GM12878 (cell line): ENCODE data around the gene SIDT2. TPM values are rescaled to one million over a fixed set of nuclear protein-coding genes. Genes with fewer than 3 reads are reported as not detected.
A peak's percentile ranks its signal among the peaks of the same experiment; 100 is the strongest.

ENCODE experiments used
- ASH2L ChIP-seq: fragments of 300-600, 200-600 bp; sonication (generic); IDR thresholded peaks from 2 replicates; pipeline ENCODE4 v1.6.1; 2017; ENCODE audit warnings: low read depth, mild to moderate bottlenecking, borderline replicate concordance
- CBFB ChIP-seq: IDR thresholded peaks from 2 replicates; pipeline ENCODE4 v1.6.1; 2016; ENCODE audit warnings: antibody characterized with exemption, low read depth
- CBX3 ChIP-seq: fragments of 200-600 bp; sonication (generic); IDR thresholded peaks from 2 replicates; pipeline ENCODE4 v1.6.1; 2016; ENCODE audit warnings: low read depth, borderline replicate concordance
- CEBPB ChIP-seq, 2 experiments: fragments of 150-350 bp in 1 of 2; IDR thresholded peaks; 2 replicates each; pipeline ENCODE4 v1.6.1; 2012 to 2014; ENCODE audit warnings: low read depth in 2 of 2, low read length in 2 of 2, borderline replicate concordance in 1 of 2, inconsistent platforms in 1 of 2
- E4F1 ChIP-seq: fragments of 450-650 bp; IDR thresholded peaks from 2 replicates; pipeline ENCODE4 v1.6.1; 2018; ENCODE audit warnings: borderline replicate concordance, mild to moderate bottlenecking; ENCODE audit not compliant: partially characterized antibody
- IRF3 ChIP-seq: fragments of 450-650 bp; IDR thresholded peaks from 2 replicates; pipeline ENCODE4 v1.6.1; 2014; ENCODE audit warnings: mild to moderate bottlenecking
- LARP7 ChIP-seq: fragments of 450-650 bp; IDR thresholded peaks from 2 replicates; pipeline ENCODE4 v1.6.1; 2017; ENCODE audit warnings: mild to moderate bottlenecking
- MTA2 ChIP-seq: fragments of 450-650 bp; IDR thresholded peaks from 2 replicates; pipeline ENCODE4 v1.6.1; 2016; ENCODE audit warnings: low read depth, mild to moderate bottlenecking, moderate library complexity
- NKRF ChIP-seq: fragments of 450-650 bp; conservative IDR thresholded peaks from 2 replicates; pipeline ENCODE4 v1.6.1; 2017; ENCODE audit warnings: mild to moderate bottlenecking, moderate library complexity
- POLR2AphosphoS5 ChIP-seq: IDR thresholded peaks from 2 replicates; pipeline ENCODE4 v1.6.1; 2011; ENCODE audit warnings: mild to moderate bottlenecking, low read length, inconsistent platforms
- RAD51 ChIP-seq: fragments of 450-650 bp; IDR thresholded peaks from 2 replicates; pipeline ENCODE4 v1.6.1; 2016; ENCODE audit warnings: moderate library complexity, mild to moderate bottlenecking, inconsistent platforms
- SMAD1 ChIP-seq: fragments of 450-650 bp; IDR thresholded peaks from 2 replicates; pipeline ENCODE4 v1.6.1; 2018; ENCODE audit warnings: mild to moderate bottlenecking, low read depth; ENCODE audit not compliant: partially characterized antibody
- SMARCA5 ChIP-seq: fragments of 450-650 bp; IDR thresholded peaks from 2 replicates; pipeline ENCODE4 v1.6.1; 2017; ENCODE audit warnings: mild to moderate bottlenecking
- SMC3 ChIP-seq: IDR thresholded peaks from 2 replicates; pipeline ENCODE4 v1.6.1; 2011; ENCODE audit warnings: low read length, improper control_type of control experiment, borderline replicate concordance
- SPI1 ChIP-seq: IDR thresholded peaks from 2 replicates; pipeline ENCODE4 v1.6.1; 2011; ENCODE audit warnings: low read depth, mild to moderate bottlenecking, low read length, moderate library complexity, borderline replicate concordance; ENCODE audit not compliant: insufficient read depth
- TARDBP ChIP-seq: IDR thresholded peaks from 2 replicates; pipeline ENCODE4 v1.6.1; 2016; ENCODE audit warnings: borderline replicate concordance
- TBL1XR1 ChIP-seq: IDR thresholded peaks from 2 replicates; pipeline ENCODE4 v1.6.1; 2012; ENCODE audit warnings: low read depth, low read length, improper control_type of control experiment
- TCF3 ChIP-seq: IDR thresholded peaks from 2 replicates; pipeline ENCODE4 v1.6.1; 2012; ENCODE audit warnings: low read depth, mild to moderate bottlenecking, low read length, borderline replicate concordance; ENCODE audit not compliant: insufficient read depth
- ZNF217 ChIP-seq: fragments of 450-650 bp; IDR thresholded peaks from 2 replicates; pipeline ENCODE4 v1.6.1; 2017; ENCODE audit warnings: antibody characterized with exemption, mild to moderate bottlenecking
- polyA plus RNA-seq, 11 experiments: library from polyadenylated mRNA; depleted of rRNA in 4 of 11; unstranded in 6 of 11; stranded (reverse) in 5 of 11; fragments of >200 nt; fragmentation: Nextera tagmentation in 4 of 11; fragmentation: Illumina TruSeq in 1 of 11; extraction: Ambion mirVana in 4 of 11; extraction: Trizol in 1 of 11; gene quantifications; 1 replicate in 1 of 11; 2 replicates in 10 of 11; pipeline versions ENCODE4 v1.2.1 to v1.2.3, GENCODE V29; 2011 to 2016; ENCODE audit warnings: inconsistent platforms in 2 of 11, missing spikeins in 2 of 11, low read depth in 1 of 11
- total RNA-seq, 4 experiments: library from RNA; depleted of rRNA in 3 of 4; stranded (reverse); fragments of >200 nt in 3 of 4; fragmentation: Illumina TruSeq in 1 of 4; extraction: Trizol in 1 of 4; gene quantifications; 2 replicates each; pipeline versions ENCODE4 v1.2.1 to v1.2.3, GENCODE V29; 2013 to 2021
- TF ChIP-seq, protein P1 (sequence below): IDR thresholded peaks from 2 replicates; pipeline ENCODE4 v1.6.1; 2011; ENCODE audit warnings: low read depth, low read length, improper control_type of control experiment, borderline replicate concordance
- TF ChIP-seq, protein P2 (sequence below): IDR thresholded peaks from 2 replicates; pipeline ENCODE4 v1.6.1; 2011; ENCODE audit warnings: mild to moderate bottlenecking, low read depth, low read length, moderate library complexity; ENCODE audit not compliant: insufficient replicate concordance

Gene SIDT2
- total and polyA plus RNA-seq, 10 of the 15 experiments (the other 5 are each of a cell fraction or from before 2014, with no cell fraction given): 4.9 to 23.9 (median 10.3) TPM

- TF ChIP-seq POLR2AphosphoS5 (peak; percentile 43; the same call in 1 of the 2 replicates), E4F1 (no peak), IRF3 (no peak), LARP7 (peak; percentile 40), TCF3 (no peak; the same call in 1 of the 2 replicates), ASH2L (no peak), TBL1XR1 (0 out of 2 replicates have a peak, but pooled peaks have one; percentile 5), TARDBP (no peak), SMC3 (no peak), NKRF (peak; percentile 35; the same call in 1 of the 2 replicates), SMAD1 (no peak), SPI1 (no peak), MTA2 (0 out of 2 replicates have a peak, but pooled peaks have one; percentile 11), RAD51 (no peak), CEBPB (IDR thresholded peaks at IDR 0.05; ENCODE audit: borderline replicate concordance in 1 of 2, low read depth in 2 of 2, low read length in 2 of 2) (no peak), SMARCA5 (no peak), ZNF217 (no peak), CBX3 (no peak), CBFB (no peak)
- TF ChIP-seq, protein P1, sequence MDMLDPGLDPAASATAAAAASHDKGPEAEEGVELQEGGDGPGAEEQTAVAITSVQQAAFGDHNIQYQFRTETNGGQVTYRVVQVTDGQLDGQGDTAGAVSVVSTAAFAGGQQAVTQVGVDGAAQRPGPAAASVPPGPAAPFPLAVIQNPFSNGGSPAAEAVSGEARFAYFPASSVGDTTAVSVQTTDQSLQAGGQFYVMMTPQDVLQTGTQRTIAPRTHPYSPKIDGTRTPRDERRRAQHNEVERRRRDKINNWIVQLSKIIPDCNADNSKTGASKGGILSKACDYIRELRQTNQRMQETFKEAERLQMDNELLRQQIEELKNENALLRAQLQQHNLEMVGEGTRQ: no peak
- TF ChIP-seq, protein P2, sequence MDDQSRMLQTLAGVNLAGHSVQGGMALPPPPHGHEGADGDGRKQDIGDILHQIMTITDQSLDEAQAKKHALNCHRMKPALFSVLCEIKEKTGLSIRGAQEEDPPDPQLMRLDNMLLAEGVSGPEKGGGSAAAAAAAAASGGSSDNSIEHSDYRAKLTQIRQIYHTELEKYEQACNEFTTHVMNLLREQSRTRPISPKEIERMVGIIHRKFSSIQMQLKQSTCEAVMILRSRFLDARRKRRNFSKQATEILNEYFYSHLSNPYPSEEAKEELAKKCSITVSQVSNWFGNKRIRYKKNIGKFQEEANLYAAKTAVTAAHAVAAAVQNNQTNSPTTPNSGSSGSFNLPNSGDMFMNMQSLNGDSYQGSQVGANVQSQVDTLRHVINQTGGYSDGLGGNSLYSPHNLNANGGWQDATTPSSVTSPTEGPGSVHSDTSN: peak; percentile 76
These were observed 33.8 kb upstream of the SIDT2 start (continued) for GRCh38 chr11:117144477-117145392.
